ENCODE results near the gene MIA2.

MIA2 gene

GRCh38 chr14:39369029-39369428 lies 135.3 kb downstream of the MIA2 start:
- DNase-seq = no peak

GRCh38 chr14:39370415-39370814 lies 136.7 kb downstream of the MIA2 start:
- no peaks in the 10 kb centered on the region for H3K27me3 ChIP-seq
- TF ChIP-seq, protein P1, sequence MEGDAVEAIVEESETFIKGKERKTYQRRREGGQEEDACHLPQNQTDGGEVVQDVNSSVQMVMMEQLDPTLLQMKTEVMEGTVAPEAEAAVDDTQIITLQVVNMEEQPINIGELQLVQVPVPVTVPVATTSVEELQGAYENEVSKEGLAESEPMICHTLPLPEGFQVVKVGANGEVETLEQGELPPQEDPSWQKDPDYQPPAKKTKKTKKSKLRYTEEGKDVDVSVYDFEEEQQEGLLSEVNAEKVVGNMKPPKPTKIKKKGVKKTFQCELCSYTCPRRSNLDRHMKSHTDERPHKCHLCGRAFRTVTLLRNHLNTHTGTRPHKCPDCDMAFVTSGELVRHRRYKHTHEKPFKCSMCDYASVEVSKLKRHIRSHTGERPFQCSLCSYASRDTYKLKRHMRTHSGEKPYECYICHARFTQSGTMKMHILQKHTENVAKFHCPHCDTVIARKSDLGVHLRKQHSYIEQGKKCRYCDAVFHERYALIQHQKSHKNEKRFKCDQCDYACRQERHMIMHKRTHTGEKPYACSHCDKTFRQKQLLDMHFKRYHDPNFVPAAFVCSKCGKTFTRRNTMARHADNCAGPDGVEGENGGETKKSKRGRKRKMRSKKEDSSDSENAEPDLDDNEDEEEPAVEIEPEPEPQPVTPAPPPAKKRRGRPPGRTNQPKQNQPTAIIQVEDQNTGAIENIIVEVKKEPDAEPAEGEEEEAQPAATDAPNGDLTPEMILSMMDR (IDR thresholded peaks at IDR 0.05; ENCODE audit: low read depth, low read length) = no peak

More at GRCh38 chr14:39369029-39369428, 135.3 kb downstream of the MIA2 start:
- Histone ChIP-seq H3K27me3 (no peaks in the 10 kb centered on the region), H3K9me3 (no peaks in the 10 kb centered on the region), H3K4me3 (ENCODE audit: low read depth, low read length) (no peak overlapping the region), H3K36me3 (no peaks in the 10 kb centered on the region), H3K4me1 (peaks cover 4% of the 10 kb centered on the region)
- TF ChIP-seq, protein P1 (IDR thresholded peaks at IDR 0.05; ENCODE audit: low read depth, low read length) = no peak

DNA sequence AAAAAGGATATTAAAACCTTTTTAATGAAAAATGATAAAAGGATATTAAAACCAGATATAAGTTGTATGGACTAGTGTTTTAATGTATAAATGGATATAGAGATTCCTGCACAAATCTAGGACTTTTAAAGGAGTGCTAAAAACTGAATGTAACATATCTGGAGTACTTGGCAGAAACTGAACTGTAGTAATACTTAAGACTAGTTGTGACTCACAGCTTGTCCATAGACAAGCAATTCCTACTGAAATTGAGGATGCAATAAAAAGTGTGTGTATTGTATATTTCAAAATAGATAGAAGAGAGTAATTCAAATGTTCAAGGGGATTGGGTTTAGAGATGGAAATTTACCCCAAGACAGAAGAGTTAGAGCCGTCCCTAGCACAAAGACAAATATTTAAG lies 138.9 kb downstream of the MIA2 start:
- DNase-seq = no peak
- TF ChIP-seq, protein P1 (IDR thresholded peaks at IDR 0.05; ENCODE audit: low read depth, low read length) = no peak
- Histone ChIP-seq H3K4me3 (ENCODE audit: low read depth, low read length) (no peak overlapping the region), H3K27me3 (no peaks in the 10 kb centered on the region), H3K36me3 (no peaks in the 10 kb centered on the region), H3K9me3 (no peaks in the 10 kb centered on the region), H3K4me1 (peaks cover 7% of the 10 kb centered on the region)

More at GRCh38 chr14:39370415-39370814, 136.7 kb downstream of the MIA2 start:
- H3K36me3 ChIP-seq = no peaks in the 10 kb centered on the region
- peaks cover 4% of the 10 kb centered on the region for H3K4me1 ChIP-seq
- no peak for DNase-seq
- H3K4me3 ChIP-seq (ENCODE audit: low read depth, low read length) = no peak overlapping the region
- H3K9me3 ChIP-seq = no peaks in the 10 kb centered on the region

- Histone ChIP-seq H3K4me1 (0 out of 2 replicates have a peak, but pooled peaks cover 3% of the 10 kb centered on the region), H3K27me3 (no peaks in the 10 kb centered on the region), H3K36me3 (no peaks in the 10 kb centered on the region), H3K9me3 (no peaks in the 10 kb centered on the region), H3K4me3 (ENCODE audit: low read depth, low read length) (no peak overlapping the region)
- TF ChIP-seq, protein P1 (IDR thresholded peaks at IDR 0.05; ENCODE audit: low read depth, low read length) = no peak
- no peak for DNase-seq
These were observed 141.1 kb downstream of the MIA2 start for GRCh38 chr14:39374851-39375250.

GRCh38 chr14:39376667-39377403 lies 143.1 kb downstream of the MIA2 start:
- DNase-seq = no peak
- Histone ChIP-seq H3K4me1 (0 out of 2 replicates have a peak, but pooled peaks cover 3% of the 10 kb centered on the region), H3K36me3 (no peaks in the 10 kb centered on the region), H3K9me3 (no peaks in the 10 kb centered on the region), H3K27me3 (no peaks in the 10 kb centered on the region), H3K4me3 (ENCODE audit: low read depth, low read length) (no peak overlapping the region)
- TF ChIP-seq, protein P1 (IDR thresholded peaks at IDR 0.05; ENCODE audit: low read depth, low read length) = no peak

DNA sequence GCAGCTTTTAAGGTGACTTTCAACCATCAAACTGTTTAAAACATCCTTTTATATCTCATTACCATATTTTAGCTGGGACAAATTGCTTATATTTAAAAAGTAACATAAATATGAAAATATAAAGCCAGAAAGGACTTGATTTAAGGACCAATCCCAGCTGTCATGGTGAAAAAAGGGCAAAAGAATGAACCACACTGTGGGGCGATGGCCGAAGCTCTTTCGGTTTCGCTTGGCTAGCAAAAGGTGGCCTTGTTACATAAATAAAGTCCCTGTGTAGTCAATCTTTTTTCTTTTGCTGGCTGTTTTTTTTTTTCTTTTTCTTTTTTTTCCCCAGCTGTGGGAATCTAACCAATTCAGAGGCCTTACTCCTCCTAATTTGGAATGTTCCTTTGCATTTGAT lies 147.7 kb downstream of the MIA2 start:
- DNase-seq = no peak
- TF ChIP-seq, protein P1 (IDR thresholded peaks at IDR 0.05; ENCODE audit: low read depth, low read length) = no peak
- H3K9me3 ChIP-seq = no peaks in the 10 kb centered on the region
- 0 out of 2 replicates have a peak, but pooled peaks cover 3% of the 10 kb centered on the region for H3K4me1 ChIP-seq
- no peaks in the 10 kb centered on the region for H3K27me3 ChIP-seq
- no peak overlapping the region for H3K4me3 ChIP-seq (ENCODE audit: low read depth, low read length)
- no peaks in the 10 kb centered on the region for H3K36me3 ChIP-seq

All from BE2C (cell line).